Heart left ventricle (tissue), 16 donors: Measurements from ENCODE around the gene TNFAIP8L2. TPM values are rescaled to one million over a fixed set of nuclear protein-coding genes. Genes with fewer than 3 reads are reported as not detected.
A peak's percentile ranks its signal among the peaks of the same experiment; 100 is the strongest.
"Not testable (repeated sequence)": the region's sequence is repeated elsewhere in the genome, so short reads cannot be mapped to it uniquely, and the experiment has no call there.

ENCODE experiments used
- ATAC-seq, 4 donors: fragments of 200-7000 bp; cut with Tn5 transposase; one replicate each; pipeline ENCODE4 v1.9.1; 2020 to 2022; ENCODE audit warnings: moderate library complexity in 4 of 4, mild to moderate bottlenecking in 3 of 4, moderate number of reproducible peaks in 1 of 4
- DNase-seq, 5 donors: peaks; one replicate each; pipeline ENCODE4 v3.0.0-alpha.2; 2020
- H3K27ac ChIP-seq, 12 donors: fragments of 200-600 bp; sonication (generic) in 4 of 12; one replicate each; pipeline versions ENCODE4 v1.5.0 to v1.8.0; 2016 to 2022; ENCODE audit warnings: mild to moderate bottlenecking in 2 of 12
- H3K27me3 ChIP-seq, 9 donors: fragments of 200-600 bp; sonication (generic) in 2 of 9; one replicate each; pipeline versions ENCODE4 v1.5.1 to v1.8.0; 2016 to 2022; ENCODE audit warnings: mild to moderate bottlenecking in 3 of 9
- H3K36me3 ChIP-seq, 9 donors: fragments of 200-600 bp; sonication (generic) in 2 of 9; one replicate each; pipeline versions ENCODE4 v1.5.0 to v1.8.0; 2018 to 2022; ENCODE audit warnings: mild to moderate bottlenecking in 2 of 9
- H3K4me1 ChIP-seq, 12 donors: fragments of 200-600 bp; sonication (generic) in 4 of 12; one replicate each; pipeline versions ENCODE4 v1.5.0 to v1.8.0; 2016 to 2022; ENCODE audit warnings: mild to moderate bottlenecking in 3 of 12
- H3K4me3 ChIP-seq, 12 donors: fragments of 200-600 bp; sonication (generic) in 4 of 12; one replicate each; pipeline versions ENCODE4 v1.5.0 to v1.8.0; 2017 to 2022; ENCODE audit warnings: mild to moderate bottlenecking in 9 of 12, moderate library complexity in 4 of 12
- H3K9me3 ChIP-seq, 12 donors: fragments of 200-600 bp; sonication (generic) in 4 of 12; one replicate each; pipeline versions ENCODE4 v1.5.0 to v1.8.0; 2016 to 2022; ENCODE audit warnings: mild to moderate bottlenecking in 1 of 12
- CTCF ChIP-seq, 12 donors: fragments of 200-600 bp; sonication (generic) in 4 of 12; IDR thresholded peaks; one replicate each; pipeline versions ENCODE4 v1.5.0 to v1.8.0; 2018 to 2022; ENCODE audit warnings: antibody characterized with exemption in 12 of 12, mild to moderate bottlenecking in 5 of 12
- POLR2A ChIP-seq, 2 donors: fragments of 450-650 bp; IDR thresholded peaks; one replicate each; pipeline ENCODE4 v1.6.1; 2017; ENCODE audit warnings: antibody characterized with exemption in 2 of 2, mild to moderate bottlenecking in 2 of 2, moderate library complexity in 2 of 2
- WGBS, 4 donors: extraction: QIAGEN DNeasy Blood & Tissue Kit in 2 of 4; methylation state at CpG; one replicate each; pipeline versions ENCODE4 v1.1.5 to v1.1.7; 2013 to 2018; 5-methylcytosine and 5-hydroxymethylcytosine counted together
- intact Hi-C, 10 donors: fragments of 100-400 bp; cut with DNase I; formaldehyde crosslinking; loops; one replicate each; pipeline versions ENCODE4 v1.11.1 to v1.14.2; 2022
- polyA plus RNA-seq, 2 donors: library from polyadenylated mRNA; stranded (reverse); fragments of 200-250 nt; gene quantifications; one replicate each; pipeline ENCODE4 v1.2.3, GENCODE V29; 2013
- total RNA-seq, 9 donors: library from RNA; depleted of rRNA in 2 of 9; stranded (reverse); fragments of >200 nt in 2 of 9; fragmentation: NEBNext Ultra II Directional in 3 of 9; extraction: Animal tissue kit (Norgen Biotek cat#: 25700) in 3 of 9; gene quantifications; one replicate each; pipeline versions ENCODE4 v1.1.0 to v1.2.4, GENCODE V29; 2016 to 2023
- donor health status: ischemic (EF 13 %, LVEDD 7.1; RV severe dilation, severe dysfunction).
- donor health status: healthy with polysubstance abuse.
- donor health status: DM: no; HTN: yes; CAD: no.
- donor health status: DM: no; HTN: no; CAD: no.
- donor health status: ischemic (EF 25% LVEDD 6.9; RV normal size, moderate dysfunction).
- donor health status: ischemic (EF 25% LVEDD 5.7; RV mildly dilated, moderate dysfunction).
- donor health status: healthy.
- donor health status: DM: yes; HTN: yes; CAD: no.
- donor health status: ischemic (EF 35%, LVEDD 5.7; RV mildly dilated, moderate dysfunction).
- donor health status: nonischemic (EF 11% LVEDD 7.7; RV severe dilation, severe dysfunction).
- donor health status: DM: yes; HTN: yes; CAD: no.
- donor health status: PGD.
- donor health status: ischemic (EF 29% LVEDD 5.4; RV normal size, mild dysfunction).
- donor health status: nonischemic (EF 23%, LVEDD 6.1; RV moderate dilation, normal function).

The TNFAIP8L2 gene
- total and polyA plus RNA-seq, 11 donors: 0.49 to 7.9 (median 1.6) TPM

GRCh38 chr1:151193304-151193703, 36.9 kb downstream of the TNFAIP8L2 start:
- no peak for DNase-seq
- no peaks in the 10 kb centered on the region for H3K9me3 ChIP-seq
- H3K27me3 ChIP-seq: no peaks in the 10 kb centered on the region
- WGBS, 4 donors: 68 to 82% (median 73%) methylated on average over 6 of the region's 6 CpGs
- TF ChIP-seq POLR2A (IDR thresholded peaks at IDR 0.05) (no peak), CTCF (IDR thresholded peaks at IDR 0.05) (no peak)
- peaks cover 0 to 34% (median 21%) of the 10 kb centered on the region in 12 donors for H3K4me1 ChIP-seq
- intact Hi-C loops: loop anchor here in 5 of 10 donors (5.0 to 10.0 kb wide), 4 partner anchors 59 to 211 kb away; partner anchors contain the start of genes PSMD4 (in 2 of the 5) and RFX5 (in 1 of the 5)
- H3K4me3 ChIP-seq: no peak overlapping the region
- ATAC-seq: no peak
- H3K27ac ChIP-seq: no peak overlapping the region
- H3K36me3 ChIP-seq: no peaks in the 10 kb centered on the region

- peaks cover 0 to 28% (median 15%) of the 10 kb centered on the region in 12 donors for H3K4me1 ChIP-seq
- H3K27me3 ChIP-seq: no peaks in the 10 kb centered on the region
- H3K27ac ChIP-seq: no peak overlapping the region
- ATAC-seq (no peak), DNase-seq (no peak)
- TF ChIP-seq POLR2A (IDR thresholded peaks at IDR 0.05) (no peak), CTCF (IDR thresholded peaks at IDR 0.05) (no peak)
- no peaks in the 10 kb centered on the region for H3K36me3 ChIP-seq
- no peaks in the 10 kb centered on the region for H3K9me3 ChIP-seq
- no peak overlapping the region for H3K4me3 ChIP-seq
- intact Hi-C loops: loop anchor here in 5 of 10 donors (5.0 to 10.0 kb wide), 4 partner anchors 58 to 211 kb away; partner anchors contain the start of genes PSMD4 (in 2 of the 5) and RFX5 (in 1 of the 5)
- WGBS, 4 donors: 77 to 84% (median 80%) methylated on average over 1 of the region's 1 CpG
Observed at GRCh38 chr1:151193856-151194255, 37.4 kb downstream of the TNFAIP8L2 start.

- Histone ChIP-seq H3K4me1 (peaks cover 0 to 29% (median 15%) of the 10 kb centered on the region in 12 donors), H3K27ac (peak overlapping the region in 6 of 12 donors; percentile 2 to 73 (median 55)), H3K4me3 (peak overlapping the region in 3 of 12 donors; percentile 4 to 22 (median 7))
- H3K36me3 ChIP-seq, H3K9me3 ChIP-seq, H3K27me3 ChIP-seq: not testable (repeated sequence)
- whole genome bisulfite sequencing, 4 donors: 63 to 74% (median 68%) methylated on average over 17 of the region's 17 CpGs
- DNase-seq: peak in 4 of 5 donors; percentile 56 to 81 (median 63)
- ATAC-seq: peak in 3 of 4 donors; percentile 15 to 33 (median 27)
- intact Hi-C loops: loop anchor here in 7 of 10 donors (5.0 to 10.0 kb wide), 5 partner anchors 57 to 210 kb away; partner anchors contain the start of genes PSMD4 (in 4 of the 7) and RFX5 (in 1 of the 7)
Observed at GRCh38 chr1:151194894-151195594, 38.6 kb downstream of the TNFAIP8L2 start.

- peak in 4 of 5 donors; percentile 57 to 69 (median 64) for DNase-seq
- whole genome bisulfite sequencing, 4 donors: 39 to 45% (median 41%) methylated on average over 14 of the region's 14 CpGs
Observed at GRCh38 chr1:151196292-151196800, 39.9 kb downstream of the TNFAIP8L2 start.

More at GRCh38 chr1:151196292-151196800, 39.9 kb downstream of the TNFAIP8L2 start:
- peak overlapping the region in 10 of 12 donors; percentile 28 to 73 (median 50) for H3K27ac ChIP-seq
- TF ChIP-seq CTCF (IDR thresholded peaks at IDR 0.05) (peak; percentile 33 to 71 (median 54)), POLR2A (IDR thresholded peaks at IDR 0.05) (no peak)
- no peaks in the 10 kb centered on the region for H3K27me3 ChIP-seq
- ATAC-seq: peak in 2 of 4 donors; percentile 8 to 16
- peaks cover 0 to 35% (median 26%) of the 10 kb centered on the region in 12 donors for H3K4me1 ChIP-seq
- no peaks in the 10 kb centered on the region for H3K9me3 ChIP-seq
- H3K36me3 ChIP-seq: no peaks in the 10 kb centered on the region
- H3K4me3 ChIP-seq: peak overlapping the region in 5 of 12 donors; percentile 1 to 36 (median 7)
- intact Hi-C loops: loop anchor here in 8 of 10 donors (1.0 to 10.0 kb wide), 8 partner anchors 55 to 208 kb away; partner anchors contain the start of genes PSMD4 (in 3 of the 8) and RFX5 (in 1 of the 8)
